ENCODE measurements around the gene ELOB.

The ELOB gene

DNA sequence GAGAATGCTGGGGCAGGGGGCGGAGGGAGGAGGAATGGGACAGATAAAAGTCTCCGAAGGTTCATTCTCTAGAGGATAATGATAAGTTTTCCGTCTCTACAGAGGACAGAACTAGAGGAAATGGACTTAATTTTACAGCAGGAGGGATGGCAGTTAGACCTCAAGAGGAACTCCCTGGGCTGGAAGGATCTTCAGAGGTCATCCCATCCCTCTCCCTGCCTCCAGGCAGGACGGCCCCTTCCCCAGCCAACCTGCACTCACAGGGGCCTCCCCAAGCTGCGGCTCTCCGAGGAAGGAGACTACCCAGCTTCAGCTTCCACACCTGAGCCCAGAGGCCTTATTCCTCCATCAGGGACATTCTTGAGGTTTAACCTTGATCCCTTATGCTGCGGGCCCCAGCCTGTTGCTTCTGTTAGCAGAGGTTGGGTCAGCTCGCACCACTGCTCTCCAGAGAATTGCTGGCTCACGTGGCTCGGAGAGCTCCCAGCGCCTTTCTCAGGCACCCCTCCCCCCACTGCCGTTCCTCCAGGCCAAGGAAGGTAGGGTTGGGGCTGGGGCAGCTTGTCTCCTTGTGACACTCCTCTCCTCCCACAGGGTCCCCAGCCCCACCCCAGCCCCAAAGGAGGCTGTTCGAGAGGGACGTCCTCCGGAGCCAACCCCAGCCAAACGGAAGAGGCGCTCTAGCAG, 8.5 kb downstream of the ELOB start:
- DNase-seq (ENCODE audit: low read depth, low spot score): no peak

DNA sequence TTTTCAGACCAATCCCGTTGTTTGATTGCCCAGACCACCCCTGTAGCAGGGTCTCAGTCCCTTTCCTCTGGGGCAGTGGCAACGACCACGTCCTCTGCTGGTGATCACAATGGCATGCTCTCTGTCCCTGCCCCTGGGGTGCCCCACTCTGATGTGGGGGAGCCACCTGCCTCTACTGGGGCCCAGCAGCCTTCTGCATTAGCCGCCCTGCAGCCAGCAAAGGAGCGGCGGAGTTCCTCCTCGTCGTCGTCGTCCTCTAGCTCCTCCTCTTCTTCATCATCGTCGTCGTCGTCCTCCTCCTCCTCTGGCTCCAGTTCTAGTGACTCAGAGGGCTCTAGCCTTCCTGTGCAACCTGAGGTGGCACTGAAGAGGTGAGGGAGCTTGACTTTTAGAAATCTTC, 9.2 kb downstream of the ELOB start:
- DNase-seq (ENCODE audit: low read depth, low spot score): no peak

DNA sequence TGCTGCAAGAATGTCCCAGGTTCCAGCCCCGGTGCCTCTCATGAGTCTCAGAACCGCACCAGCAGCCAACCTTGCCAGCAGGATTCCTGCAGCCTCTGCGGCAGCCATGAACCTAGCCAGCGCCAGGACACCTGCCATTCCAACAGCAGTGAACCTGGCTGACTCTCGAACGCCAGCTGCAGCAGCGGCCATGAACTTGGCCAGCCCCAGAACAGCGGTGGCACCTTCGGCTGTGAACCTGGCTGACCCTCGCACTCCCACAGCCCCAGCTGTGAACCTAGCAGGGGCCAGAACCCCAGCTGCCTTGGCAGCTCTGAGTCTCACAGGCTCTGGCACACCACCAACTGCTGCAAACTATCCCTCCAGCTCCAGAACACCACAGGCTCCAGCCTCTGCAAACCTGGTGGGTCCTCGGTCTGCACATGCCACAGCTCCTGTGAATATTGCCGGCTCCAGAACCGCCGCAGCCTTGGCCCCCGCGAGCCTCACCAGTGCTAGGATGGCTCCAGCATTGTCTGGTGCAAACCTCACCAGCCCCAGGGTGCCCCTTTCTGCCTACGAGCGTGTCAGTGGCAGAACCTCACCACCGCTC, 9.8 kb downstream of the ELOB start:
- DNase-seq (ENCODE audit: low read depth, low spot score): no peak

DNA sequence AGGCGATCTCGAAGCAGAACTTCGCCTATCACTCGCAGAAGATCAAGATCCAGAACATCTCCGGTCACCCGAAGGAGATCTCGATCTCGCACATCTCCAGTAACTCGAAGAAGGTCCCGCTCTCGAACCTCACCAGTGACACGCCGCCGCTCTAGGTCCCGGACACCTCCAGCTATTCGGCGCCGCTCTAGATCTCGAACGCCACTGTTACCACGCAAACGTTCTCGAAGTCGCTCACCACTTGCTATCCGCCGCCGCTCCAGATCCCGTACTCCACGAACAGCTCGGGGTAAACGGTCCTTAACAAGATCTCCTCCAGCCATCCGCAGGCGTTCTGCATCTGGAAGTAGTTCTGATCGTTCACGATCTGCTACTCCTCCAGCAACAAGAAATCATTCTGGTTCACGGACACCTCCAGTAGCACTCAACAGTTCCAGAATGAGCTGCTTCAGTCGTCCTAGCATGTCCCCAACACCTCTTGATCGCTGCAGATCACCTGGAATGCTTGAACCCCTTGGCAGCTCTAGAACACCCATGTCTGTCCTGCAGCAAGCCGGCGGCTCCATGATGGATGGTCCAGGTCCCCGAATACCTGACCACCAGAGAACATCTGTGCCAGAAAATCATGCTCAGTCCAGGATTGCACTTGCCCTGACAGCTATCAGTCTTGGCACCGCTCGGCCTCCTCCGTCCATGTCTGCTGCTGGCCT, 10.5 kb downstream of the ELOB start:
- no peak for DNase-seq (ENCODE audit: low read depth, low spot score)

DNA sequence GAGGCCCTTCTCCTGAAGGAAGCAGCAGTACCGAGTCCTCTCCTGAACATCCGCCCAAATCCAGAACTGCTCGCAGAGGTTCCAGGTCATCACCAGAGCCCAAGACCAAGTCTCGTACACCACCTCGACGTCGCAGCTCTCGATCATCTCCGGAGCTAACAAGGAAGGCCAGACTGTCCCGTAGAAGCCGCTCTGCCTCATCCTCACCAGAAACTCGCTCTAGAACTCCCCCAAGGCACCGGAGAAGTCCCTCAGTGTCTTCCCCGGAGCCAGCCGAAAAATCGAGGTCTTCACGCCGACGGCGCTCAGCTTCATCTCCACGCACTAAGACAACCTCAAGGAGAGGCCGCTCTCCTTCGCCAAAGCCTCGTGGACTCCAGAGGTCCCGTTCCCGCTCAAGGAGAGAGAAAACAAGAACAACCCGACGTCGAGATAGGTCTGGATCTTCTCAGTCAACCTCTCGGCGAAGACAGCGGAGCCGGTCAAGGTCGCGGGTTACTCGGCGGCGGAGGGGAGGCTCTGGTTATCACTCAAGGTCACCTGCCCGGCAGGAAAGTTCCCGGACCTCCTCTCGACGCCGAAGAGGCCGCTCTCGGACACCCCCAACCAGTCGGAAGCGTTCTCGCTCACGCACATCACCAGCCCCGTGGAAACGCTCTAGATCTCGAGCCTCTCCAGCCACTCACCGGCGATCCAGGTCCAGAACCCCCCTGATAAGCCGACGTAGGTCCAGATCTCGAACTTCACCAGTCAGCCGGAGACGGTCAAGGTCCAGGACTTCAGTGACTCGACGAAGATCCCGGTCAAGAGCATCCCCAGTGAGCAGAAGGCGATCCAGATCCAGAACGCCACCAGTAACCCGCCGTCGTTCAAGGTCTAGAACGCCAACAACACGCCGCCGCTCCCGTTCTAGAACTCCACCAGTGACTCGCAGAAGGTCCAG, 11.3 kb downstream of the ELOB start:
- DNase-seq (ENCODE audit: low read depth, low spot score): no peak

DNA sequence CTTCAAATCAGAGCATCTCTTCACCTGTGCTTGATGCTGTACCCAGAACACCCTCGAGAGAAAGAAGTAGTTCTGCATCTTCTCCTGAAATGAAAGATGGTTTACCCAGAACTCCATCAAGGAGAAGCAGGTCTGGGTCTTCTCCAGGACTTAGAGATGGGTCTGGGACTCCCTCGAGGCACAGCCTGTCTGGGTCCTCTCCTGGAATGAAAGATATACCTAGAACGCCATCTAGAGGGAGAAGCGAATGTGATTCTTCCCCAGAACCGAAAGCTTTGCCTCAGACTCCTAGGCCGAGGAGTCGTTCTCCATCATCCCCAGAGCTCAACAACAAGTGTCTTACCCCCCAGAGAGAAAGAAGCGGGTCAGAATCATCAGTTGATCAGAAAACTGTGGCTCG, 12.4 kb downstream of the ELOB start:
- no peak for DNase-seq (ENCODE audit: low read depth, low spot score)

DNA sequence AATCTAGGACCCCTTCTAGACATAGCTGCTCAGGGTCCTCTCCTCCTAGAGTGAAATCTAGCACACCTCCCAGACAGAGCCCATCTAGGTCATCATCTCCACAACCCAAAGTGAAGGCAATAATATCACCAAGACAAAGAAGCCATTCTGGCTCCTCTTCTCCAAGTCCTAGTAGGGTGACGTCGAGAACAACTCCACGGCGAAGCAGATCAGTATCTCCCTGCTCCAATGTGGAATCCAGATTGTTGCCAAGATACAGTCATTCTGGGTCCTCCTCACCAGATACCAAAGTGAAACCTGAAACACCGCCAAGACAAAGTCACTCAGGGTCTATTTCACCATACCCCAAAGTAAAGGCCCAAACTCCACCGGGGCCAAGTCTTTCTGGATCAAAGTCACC, 13.9 kb downstream of the ELOB start:
- DNase-seq (ENCODE audit: low read depth, low spot score): no peak

DNA sequence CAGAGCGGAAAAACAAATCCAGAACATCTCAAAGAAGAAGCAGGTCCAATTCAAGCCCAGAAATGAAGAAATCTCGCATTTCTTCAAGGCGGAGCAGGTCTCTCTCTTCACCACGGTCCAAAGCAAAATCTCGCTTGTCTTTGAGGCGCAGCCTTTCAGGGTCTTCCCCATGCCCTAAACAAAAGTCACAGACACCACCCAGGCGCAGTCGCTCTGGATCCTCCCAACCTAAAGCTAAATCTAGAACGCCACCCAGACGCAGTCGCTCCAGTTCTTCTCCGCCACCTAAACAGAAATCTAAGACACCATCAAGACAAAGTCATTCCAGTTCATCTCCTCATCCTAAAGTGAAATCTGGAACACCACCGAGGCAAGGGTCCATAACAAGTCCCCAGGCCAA, 14.4 kb downstream of the ELOB start:
- DNase-seq (ENCODE audit: low read depth, low spot score): no peak

DNA sequence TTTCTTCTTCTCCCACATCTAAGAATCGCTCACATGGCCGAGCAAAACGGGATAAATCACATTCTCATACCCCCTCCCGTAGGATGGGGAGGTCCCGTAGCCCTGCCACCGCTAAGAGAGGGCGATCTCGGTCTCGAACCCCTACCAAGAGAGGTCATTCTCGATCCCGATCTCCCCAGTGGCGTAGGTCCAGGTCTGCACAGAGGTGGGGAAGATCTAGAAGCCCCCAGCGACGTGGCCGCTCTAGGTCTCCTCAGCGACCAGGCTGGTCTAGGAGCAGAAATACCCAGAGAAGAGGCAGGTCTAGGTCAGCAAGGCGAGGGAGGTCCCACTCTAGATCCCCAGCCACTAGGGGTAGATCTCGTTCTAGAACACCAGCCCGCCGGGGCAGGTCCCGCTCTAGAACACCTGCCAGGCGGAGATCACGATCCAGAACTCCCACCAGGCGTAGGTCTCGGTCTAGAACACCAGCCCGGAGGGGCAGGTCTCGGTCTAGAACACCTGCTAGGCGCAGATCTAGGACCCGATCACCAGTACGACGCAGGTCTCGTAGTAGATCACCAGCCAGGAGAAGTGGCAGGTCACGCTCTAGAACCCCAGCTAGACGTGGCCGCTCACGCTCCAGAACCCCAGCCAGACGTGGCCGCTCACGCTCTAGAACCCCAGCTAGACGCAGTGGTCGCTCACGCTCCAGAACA, 15.0 kb downstream of the ELOB start:
- DNase-seq (ENCODE audit: low read depth, low spot score): no peak

DNA sequence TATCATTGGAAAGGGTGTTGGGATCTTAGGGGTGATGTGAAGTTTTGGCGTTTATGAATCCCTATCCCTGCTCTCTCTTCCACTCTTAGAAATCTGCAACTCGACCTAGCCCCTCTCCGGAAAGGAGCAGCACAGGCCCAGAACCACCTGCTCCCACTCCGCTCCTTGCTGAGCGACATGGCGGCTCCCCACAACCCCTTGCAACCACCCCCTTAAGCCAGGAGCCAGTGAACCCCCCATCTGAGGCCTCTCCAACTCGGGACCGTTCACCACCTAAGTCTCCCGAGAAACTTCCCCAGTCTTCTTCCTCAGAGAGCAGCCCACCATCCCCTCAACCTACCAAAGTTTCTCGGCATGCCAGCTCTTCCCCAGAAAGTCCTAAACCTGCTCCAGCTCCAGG, 15.6 kb downstream of the ELOB start:
- DNase-seq (ENCODE audit: low read depth, low spot score): no peak

DNA sequence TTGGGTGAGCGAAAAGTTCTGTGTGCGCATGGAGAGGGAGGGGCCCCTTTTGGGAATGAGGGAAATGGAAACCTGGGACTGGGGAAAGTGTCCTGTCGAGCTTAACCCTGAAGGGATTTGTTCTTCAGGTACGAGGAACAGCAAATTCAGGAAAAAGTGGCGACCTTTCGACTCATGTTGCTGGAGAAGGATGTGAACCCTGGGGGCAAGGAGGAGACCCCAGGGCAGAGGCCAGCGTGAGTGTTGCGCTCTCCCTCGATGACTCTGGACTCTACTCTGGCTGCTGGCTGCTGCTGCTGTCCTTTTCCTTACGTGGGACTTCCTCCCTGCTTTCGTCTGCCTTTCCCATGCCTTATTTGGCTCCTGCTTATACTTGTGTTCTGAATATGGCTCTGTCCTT, 19.7 kb downstream of the ELOB start:
- DNase-seq (ENCODE audit: low read depth, low spot score): no peak

DNA sequence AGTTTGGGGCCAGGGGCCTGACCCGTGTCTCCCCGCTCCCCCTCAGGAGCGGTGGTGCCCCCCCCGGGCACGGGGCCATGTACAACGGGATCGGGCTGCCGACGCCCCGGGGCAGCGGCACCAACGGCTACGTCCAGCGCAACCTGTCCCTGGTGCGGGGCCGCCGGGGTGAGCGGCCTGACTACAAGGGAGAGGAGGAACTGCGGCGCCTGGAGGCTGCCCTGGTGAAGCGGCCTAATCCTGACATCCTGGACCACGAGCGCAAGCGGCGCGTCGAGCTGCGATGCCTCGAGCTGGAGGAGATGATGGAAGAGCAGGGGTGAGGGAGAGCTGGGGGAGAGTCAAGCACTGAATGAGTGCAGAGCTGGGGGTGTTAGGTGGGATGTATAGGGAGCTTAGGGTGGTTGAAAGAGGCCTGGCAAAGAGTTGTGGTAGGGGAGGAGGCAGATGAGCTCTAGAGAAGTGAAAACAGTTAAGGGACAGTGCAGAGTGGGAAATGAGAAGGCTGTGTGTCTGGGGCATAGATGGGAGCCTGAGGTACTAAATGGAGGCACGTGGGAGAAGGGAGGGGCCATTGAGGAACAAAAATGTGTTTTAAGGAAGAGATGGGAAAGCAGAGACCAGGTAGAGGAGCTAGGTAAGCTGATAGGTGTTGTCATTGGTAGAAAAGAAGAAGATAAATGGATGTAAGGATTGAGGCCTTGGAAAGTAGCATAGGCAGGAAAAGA, 20.6 kb downstream of the ELOB start:
- DNase-seq (ENCODE audit: low read depth, low spot score): no peak

DNA sequence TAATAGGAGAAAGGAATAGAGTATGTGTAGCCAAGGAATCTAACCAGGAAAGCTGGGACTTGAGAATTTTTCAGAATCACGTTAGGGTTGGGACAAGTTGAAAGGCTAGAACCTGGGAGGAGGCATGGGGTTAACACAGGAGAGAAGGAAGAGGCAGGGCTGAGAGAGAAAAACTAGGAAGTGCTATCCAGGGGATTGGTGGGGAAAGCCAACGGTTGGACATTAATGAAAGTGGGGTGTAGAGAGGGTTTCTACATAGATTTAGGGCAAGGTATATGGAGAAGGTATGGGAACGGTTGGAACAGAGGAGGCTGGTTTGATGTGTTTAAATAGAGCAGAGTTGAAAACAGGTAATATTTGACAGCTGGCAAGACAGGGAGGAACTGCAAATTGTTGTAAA, 21.9 kb downstream of the ELOB start:
- DNase-seq (ENCODE audit: low read depth, low spot score): no peak

DNA sequence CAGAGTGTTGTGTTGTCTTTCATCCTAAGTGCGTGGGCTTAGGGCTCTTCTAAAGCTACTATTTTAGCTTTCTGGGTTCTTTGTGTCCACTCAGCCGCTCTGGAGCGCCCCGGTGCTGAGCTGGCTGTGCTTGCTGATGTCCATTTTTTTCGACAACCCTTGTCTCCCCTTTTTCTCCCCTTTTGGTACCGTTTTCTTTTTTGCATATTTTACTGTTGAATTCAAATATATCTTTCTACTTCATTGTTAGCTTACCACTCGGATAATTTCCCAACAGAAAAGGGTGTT, 23.4 kb downstream of the ELOB start:
- no peak for DNase-seq (ENCODE audit: low read depth, low spot score)

DNA sequence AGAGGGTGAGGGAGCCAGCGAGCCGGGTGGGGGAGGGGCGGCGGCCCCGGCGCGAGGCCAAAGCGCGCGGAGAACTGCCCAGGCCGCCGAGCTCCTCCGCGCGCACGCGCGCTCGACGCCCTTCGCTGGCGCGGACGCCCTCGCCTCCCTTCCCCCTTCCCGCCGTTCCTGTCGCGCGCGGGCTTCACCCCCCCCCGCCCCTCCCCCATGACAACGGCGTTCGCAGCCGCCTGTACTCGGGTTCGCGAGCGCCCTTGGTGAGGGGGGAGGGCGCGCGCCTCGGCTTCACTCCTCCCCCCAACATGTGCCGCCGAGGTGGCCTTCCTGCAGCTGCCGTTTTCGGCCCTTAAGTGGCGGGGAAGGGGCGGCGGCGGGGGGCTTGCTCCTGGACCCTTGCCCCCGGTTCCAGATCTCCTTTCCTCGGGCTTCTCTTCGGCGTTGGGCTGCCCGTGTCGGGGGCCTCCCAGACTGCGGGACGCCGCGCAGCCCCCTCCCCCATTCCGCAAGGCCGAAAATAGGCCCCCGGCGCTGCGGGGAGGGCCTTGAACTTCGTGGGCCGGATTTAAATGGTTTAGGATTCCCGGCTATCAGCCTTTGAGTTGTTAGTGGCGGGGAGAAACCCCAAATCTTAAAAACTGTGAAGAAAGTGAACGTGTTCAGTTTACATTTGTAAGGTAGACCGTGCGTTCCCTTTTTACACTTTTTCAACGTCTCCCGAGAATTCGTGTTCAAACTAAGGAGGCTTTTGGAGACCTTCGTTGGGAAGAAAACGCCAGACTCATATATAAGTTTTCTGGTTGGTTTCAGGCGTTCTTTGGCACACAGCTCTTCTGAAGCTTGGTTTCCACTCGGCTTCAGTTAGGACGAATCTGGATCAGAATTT, 24.0 kb downstream of the ELOB start:
- DNase-seq (ENCODE audit: low read depth, low spot score): peak; percentile 57

DNA sequence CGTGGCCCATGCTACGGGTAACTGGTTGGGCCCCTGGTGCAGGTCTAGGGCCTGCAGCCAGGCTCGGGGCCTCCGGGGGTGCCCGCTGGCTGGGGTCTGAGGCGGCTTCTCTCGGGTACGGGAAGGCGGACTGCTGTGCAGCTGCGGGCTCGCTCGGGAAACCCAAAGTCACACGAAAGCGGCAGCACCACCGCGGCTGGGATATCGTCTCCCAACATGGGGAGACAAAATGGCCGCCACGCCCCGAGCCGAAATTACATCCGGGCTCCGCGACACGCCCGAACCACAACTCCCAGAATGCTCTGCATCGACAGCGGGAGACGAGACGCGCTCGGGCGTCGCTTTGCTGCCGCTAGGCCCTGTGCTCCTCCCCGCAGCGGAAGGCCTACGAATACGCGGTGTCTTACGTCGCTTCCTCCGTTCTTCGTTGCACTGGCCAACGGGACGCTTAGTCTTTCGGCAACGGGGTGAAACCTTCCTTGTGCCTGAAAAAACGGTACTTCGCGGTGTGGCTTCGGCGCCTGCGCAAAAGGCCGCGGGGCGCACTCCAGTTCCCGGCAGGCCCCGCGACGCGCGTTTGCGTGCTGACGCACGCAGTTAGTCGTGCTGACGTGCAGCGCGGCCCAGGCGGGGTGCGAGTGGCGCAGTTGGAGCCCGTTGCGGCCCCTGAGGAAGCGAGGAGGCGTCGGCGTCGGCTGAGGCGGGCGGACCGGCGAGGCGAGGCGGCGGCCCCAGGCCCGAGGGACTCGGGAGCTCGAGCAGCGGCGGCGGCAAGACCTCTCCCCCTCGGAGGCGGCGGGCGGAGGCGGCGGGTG, 24.8 kb downstream of the ELOB start, which contains the start of gene SRRM2:
Gene SRRM2, plus strand, starts transcription at position 604 of the 815 bp plus-strand sequence. CDS start 3,727 bp downstream, outside the sequence.
- DNase-seq (ENCODE audit: low read depth, low spot score): peak; percentile 98

DNA sequence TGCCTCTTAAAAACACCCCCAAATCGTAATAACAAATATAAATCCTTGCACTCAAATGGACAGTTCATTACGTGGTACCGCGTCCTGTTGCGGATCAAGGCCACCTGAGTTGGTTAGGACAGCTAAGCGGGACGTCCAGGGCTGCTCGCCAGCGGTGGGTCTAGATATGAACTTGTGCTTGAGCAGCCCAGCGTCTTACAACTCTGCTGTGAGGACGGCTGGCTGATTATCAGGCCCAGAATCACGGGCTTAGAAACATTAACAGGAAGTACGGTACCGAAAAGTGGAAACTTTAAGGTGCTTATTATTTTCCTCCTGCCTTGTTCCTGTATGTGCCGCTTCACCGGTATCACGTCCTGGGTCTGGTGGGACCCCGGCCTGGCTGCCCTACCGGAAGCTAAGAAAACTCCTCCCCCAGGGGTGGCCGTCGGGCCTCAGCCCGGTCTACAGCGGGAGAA, 25.5 kb downstream of the ELOB start:
- DNase-seq (ENCODE audit: low read depth, low spot score): no peak

DNA sequence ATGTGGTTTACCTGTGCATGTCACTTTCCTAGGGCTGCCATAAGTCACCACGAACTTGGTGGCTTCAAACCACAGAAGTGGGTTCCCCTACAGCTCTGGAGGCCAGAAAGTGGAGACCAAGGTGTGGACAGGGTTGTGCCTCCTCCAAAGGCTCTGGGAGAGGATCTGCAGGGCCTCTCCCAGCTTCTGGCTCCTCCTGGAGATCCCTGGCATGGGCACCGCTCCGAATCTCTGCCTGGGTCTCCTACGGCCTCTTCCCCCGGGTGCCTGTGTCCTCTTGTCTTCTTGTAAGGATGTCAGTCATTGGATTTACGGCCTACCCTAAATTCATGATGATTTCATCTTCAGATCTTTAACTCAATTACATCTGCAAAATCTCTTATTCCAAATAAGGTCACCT, 27.1 kb downstream of the ELOB start:
- DNase-seq (ENCODE audit: low read depth, low spot score): no peak

DNA sequence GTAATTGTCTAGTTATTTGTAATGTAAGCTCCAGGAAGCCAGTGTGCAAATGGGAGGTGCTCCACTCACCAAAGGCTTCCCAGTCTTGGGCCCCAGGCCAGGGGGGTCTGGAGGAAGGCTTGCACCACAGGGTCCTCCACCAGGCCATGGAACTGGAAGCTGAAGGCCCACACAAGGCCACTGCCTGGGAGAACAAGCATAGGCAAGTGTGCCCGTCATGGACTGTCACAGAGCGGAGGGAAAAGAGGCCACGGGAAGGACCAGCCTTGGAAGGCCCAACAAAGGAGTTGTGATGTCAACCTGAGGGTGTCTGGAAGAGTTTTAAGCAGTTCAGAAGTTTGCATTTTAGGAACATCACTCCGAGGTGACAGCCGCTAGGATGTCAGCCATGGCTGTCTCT, 27.6 kb downstream of the ELOB start:
- no peak for DNase-seq (ENCODE audit: low read depth, low spot score)

All from ELF-1 (cell line).